Chondrocyte (in vitro differentiated cells): ENCODE measurements around the gene STARD10. TPM values are rescaled to one million over a fixed set of nuclear protein-coding genes. Genes with fewer than 3 reads are reported as not detected.

Source experiments
- DNase-seq: peaks from one replicate; pipeline ENCODE4 v3.0.0; 2021; ENCODE audit warnings: mixed read lengths, low spot score
- H3K27ac Mint-ChIP-seq: one replicate; pipeline ENCODE4 v1.8.0; 2021; ENCODE audit warnings: mild to moderate bottlenecking, moderate library complexity, mixed read lengths; ENCODE audit not compliant: unreplicated experiment
- H3K27me3 Mint-ChIP-seq: 2 replicates; pipeline ENCODE4 v1.8.0; 2021; ENCODE audit warnings: low read depth, mixed read lengths
- H3K36me3 Mint-ChIP-seq: 2 replicates; pipeline ENCODE4 v1.8.0; 2021; ENCODE audit warnings: low read depth, mixed read lengths
- H3K4me1 Mint-ChIP-seq: 2 replicates; pipeline ENCODE4 v1.8.0; 2021; ENCODE audit warnings: low read depth, mild to moderate bottlenecking, mixed read lengths
- H3K4me3 Mint-ChIP-seq: one replicate; pipeline ENCODE4 v1.8.0; 2021; ENCODE audit warnings: mild to moderate bottlenecking, moderate library complexity, mixed read lengths; ENCODE audit not compliant: unreplicated experiment
- H3K9me3 Mint-ChIP-seq: 2 replicates; pipeline ENCODE4 v1.8.0; 2021; ENCODE audit warnings: low read depth, mixed read lengths
- total RNA-seq: library from RNA; stranded (reverse); gene quantifications from 3 replicates; pipeline ENCODE4 v1.2.1, GENCODE V29; 2021
- TF ChIP-seq, protein P1 (sequence below): fragments of 200-600 bp; sonication (generic); IDR thresholded peaks from 2 replicates; pipeline ENCODE4 v1.5.0; 2021; ENCODE audit warnings: antibody characterized with exemption, mild to moderate bottlenecking, moderate library complexity

STARD10 gene
- total RNA-seq, 1 donor from 2014 or later, result 79.4 TPM

DNA sequence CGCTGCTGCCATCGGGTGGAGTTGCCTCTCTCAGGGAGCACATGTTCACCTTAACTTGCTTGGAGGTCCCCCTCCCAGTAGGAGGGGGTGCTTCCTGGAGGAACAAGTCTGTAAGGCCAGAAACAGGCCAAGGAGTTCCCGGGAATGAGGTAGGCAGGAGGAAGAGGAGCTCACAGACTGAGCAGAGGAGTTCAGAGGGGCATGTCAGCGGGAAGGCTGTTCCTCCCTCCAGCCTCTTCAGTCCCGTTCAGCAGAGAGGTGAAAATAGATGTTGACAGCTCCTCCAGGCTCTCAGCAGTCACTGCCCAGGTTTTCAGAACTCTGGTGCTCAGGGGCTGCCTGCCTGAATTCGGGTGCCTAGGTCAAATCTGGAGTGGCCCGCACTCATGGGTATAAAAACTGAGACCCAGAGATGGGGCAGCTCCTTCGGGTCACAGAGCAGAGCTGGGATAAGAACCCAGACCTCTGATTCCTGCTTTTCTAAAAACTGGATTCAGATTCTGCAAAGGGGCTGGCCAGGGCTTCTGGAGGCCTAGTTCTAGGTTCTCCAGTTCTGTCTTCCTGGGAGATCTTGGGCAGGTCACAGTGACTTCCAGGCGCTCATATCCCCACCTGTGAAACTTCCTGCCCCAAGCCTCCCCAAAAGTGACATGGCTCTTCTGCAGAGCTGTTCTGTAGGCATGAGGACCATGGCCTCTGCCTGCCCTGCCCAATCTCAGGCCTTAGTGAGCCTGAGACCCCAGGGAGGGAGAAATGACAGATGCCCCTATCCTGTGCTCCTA lies 38.6 kb upstream of the STARD10 start:
- TF ChIP-seq, protein P1, sequence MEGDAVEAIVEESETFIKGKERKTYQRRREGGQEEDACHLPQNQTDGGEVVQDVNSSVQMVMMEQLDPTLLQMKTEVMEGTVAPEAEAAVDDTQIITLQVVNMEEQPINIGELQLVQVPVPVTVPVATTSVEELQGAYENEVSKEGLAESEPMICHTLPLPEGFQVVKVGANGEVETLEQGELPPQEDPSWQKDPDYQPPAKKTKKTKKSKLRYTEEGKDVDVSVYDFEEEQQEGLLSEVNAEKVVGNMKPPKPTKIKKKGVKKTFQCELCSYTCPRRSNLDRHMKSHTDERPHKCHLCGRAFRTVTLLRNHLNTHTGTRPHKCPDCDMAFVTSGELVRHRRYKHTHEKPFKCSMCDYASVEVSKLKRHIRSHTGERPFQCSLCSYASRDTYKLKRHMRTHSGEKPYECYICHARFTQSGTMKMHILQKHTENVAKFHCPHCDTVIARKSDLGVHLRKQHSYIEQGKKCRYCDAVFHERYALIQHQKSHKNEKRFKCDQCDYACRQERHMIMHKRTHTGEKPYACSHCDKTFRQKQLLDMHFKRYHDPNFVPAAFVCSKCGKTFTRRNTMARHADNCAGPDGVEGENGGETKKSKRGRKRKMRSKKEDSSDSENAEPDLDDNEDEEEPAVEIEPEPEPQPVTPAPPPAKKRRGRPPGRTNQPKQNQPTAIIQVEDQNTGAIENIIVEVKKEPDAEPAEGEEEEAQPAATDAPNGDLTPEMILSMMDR, result no peak
- Mint-ChIP-seq H3K36me3 (peaks cover 4% of the 10 kb centered on the region), H3K27me3 (no peaks in the 10 kb centered on the region), H3K4me1 (peaks cover 48% of the 10 kb centered on the region), H3K9me3 (no peaks in the 10 kb centered on the region), H3K4me3 (no peak overlapping the region), H3K27ac (no peak overlapping the region)
- no peak for DNase-seq

DNA sequence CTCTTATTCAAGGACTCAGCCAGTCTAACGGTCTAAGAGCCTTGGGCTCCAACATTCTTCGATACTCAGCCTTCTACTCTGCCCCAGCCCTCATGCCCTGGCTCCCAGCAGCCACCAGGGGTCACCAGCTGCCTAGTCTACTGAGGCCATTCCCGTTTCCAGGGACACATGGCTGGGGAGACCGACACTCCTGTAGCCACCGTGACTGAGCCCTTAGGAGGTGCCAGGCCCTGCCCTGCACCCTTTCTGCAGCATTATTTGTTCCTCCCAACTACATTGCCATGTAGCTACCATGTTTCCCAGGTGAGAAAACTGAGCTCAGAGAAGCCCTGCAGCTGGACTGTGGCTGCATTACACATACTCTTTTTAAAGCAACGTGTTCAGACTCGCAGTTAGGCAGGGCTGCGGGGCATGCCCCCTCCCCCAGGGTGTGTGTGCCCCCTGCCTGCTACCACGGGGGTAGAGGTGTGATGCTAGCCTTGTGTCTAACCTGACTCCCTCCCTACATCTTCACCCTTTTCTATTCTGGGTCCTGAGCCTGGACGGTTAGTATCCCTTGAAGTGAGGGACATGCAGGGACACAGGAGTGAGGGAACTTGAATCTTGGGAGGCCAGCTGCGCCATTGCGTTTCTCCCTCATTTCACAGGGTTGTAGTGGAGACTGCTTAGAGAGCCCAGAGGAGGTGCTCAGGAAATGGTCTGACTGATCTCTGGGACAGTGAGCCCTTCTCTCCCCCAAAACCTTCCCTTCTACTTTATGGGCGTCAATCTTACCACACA lies 37.9 kb upstream of the STARD10 start:
- Mint-ChIP-seq H3K4me3 (no peak overlapping the region), H3K9me3 (no peaks in the 10 kb centered on the region), H3K27me3 (no peaks in the 10 kb centered on the region), H3K36me3 (peaks cover 4% of the 10 kb centered on the region), H3K27ac (no peak overlapping the region), H3K4me1 (peaks cover 48% of the 10 kb centered on the region)
- no peak for DNase-seq
- TF ChIP-seq, protein P1, result peak; percentile 98

DNA sequence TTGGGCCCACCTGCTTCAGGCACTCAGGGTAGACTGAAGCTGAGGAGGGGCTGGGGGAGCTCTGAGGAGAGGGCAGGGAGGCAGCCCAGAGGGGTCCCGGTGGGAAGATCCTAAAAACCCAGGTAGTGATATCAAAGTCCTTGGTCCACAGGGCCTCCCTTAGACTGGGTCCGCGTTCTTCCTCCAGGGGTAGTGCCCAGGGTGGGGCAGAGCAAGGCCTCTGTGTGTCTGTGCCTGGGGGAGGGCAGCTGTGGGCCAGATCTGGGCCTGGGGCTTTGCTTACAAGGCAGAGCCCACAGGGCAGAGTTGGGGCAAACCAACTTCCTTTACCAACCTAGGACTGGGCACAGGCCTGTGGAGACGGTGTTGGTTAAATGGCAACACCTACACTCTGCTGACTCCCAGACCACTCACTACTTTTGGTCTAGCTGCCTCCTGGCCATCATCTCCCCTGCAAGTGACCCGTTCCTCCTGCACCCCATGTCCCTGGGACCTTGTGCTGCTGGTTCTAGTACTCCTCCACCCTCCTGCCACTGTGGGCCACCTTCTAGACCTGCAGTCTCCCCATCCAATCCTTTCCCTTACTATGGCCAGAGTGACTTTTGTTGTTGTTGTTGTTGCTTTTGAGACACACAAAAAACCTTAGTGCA lies 36.2 kb upstream of the STARD10 start:
- peaks cover 2% of the 10 kb centered on the region for H3K36me3 Mint-ChIP-seq
- H3K27me3 Mint-ChIP-seq, result no peaks in the 10 kb centered on the region
- no peak overlapping the region for H3K4me3 Mint-ChIP-seq
- no peak overlapping the region for H3K27ac Mint-ChIP-seq
- TF ChIP-seq, protein P1, result no peak
- peaks cover 34% of the 10 kb centered on the region for H3K4me1 Mint-ChIP-seq
- no peak for DNase-seq
- H3K9me3 Mint-ChIP-seq, result no peaks in the 10 kb centered on the region

DNA sequence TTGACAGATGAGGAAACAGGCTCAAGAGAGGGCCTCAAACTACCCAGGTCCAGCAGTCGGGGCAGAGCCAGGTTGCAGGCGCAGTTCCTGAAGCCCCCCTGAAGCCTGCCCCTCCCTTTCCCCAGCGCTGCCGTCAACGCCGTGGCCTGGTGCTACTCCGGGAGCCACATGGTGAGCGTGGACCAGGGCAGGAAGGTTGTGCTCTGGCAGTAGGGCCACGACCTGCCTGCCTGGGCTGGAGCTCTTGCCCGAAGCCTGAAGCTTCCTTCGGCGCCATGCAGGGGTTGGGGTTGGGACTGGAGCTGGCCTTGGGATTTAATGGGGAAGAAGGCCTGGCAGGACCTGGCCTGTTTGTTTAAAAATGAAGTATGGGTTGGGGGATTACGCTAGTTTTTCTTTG lies 35.3 kb upstream of the STARD10 start:
- DNase-seq, result no peak
- Mint-ChIP-seq H3K36me3 (no peaks in the 10 kb centered on the region), H3K9me3 (no peaks in the 10 kb centered on the region), H3K4me3 (no peak overlapping the region), H3K27ac (no peak overlapping the region), H3K27me3 (no peaks in the 10 kb centered on the region), H3K4me1 (peaks cover 26% of the 10 kb centered on the region)
- TF ChIP-seq, protein P1, result no peak

DNA sequence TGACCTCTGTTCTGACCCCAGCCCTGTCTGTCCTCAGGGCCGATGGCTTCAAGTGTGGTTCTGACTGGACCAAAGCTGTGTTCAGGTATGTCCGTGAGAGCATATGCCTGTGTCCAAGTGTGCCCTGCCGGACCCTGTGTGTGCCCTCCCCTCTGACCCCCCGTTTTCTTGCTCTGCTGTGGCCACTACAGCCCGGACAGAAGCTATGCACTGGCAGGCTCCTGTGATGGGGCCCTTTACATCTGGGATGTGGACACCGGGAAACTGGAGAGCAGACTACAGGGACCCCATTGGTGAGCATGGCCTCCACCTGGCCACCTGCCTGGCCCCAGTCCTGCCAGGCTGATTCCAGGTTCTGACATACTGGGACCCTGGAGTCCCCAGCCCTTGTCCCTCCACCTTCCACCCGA lies 34.9 kb upstream of the STARD10 start:
- H3K4me3 Mint-ChIP-seq, result no peak overlapping the region
- DNase-seq, result no peak
- H3K4me1 Mint-ChIP-seq, result peaks cover 21% of the 10 kb centered on the region
- H3K36me3 Mint-ChIP-seq, result no peaks in the 10 kb centered on the region
- no peaks in the 10 kb centered on the region for H3K9me3 Mint-ChIP-seq
- H3K27me3 Mint-ChIP-seq, result no peaks in the 10 kb centered on the region
- H3K27ac Mint-ChIP-seq, result no peak overlapping the region
- TF ChIP-seq, protein P1, result no peak
